GM19324 (cell line): ENCODE results near the gene PTPRD.
"Not testable (repeated sequence)": the region's sequence is repeated elsewhere in the genome, so short reads cannot be mapped to it uniquely, and the experiment has no call there.

Experiments
- ATAC-seq: cut with Tn5 transposase; IDR thresholded peaks from one replicate; pipeline ENCODE4 v1.9.1; 2021; ENCODE audit warnings: mild to moderate bottlenecking, moderate library complexity; ENCODE audit not compliant: unreplicated experiment, low FRiP score

PTPRD gene

DNA sequence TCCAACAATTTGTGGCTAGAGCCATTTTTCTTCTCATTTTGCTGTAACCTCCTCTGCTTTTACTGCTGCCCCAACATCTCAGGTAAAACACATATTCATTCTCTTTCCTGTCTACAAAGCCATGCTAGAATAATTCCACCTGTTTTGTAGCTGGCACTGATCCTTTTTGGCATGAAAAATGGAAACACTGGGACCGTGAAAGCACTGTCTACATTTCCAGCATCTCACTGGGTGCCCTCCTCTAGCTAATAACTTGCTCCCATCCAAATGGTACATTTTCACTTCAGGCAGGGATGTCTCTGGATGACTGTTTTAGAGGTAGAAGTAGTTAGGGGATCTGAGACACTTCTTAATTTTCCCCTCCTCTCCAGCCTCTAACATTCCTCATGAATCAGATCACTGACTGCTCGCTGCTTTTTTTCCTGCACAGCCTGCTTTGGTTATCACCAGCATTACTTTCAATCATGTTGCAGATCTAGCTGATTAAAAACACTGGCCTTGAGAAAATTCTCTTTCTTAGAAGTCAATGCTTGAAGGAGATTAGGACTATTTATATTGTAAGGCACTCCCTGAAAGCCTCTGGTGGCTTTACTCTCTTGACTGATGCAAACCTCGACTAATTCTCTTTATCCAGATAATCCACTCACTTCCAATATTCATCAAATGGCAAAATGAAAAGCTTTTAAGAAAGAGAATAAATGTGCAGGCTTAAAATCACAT, 1500.6 kb downstream of the PTPRD start:
- ATAC-seq = no peak

DNA sequence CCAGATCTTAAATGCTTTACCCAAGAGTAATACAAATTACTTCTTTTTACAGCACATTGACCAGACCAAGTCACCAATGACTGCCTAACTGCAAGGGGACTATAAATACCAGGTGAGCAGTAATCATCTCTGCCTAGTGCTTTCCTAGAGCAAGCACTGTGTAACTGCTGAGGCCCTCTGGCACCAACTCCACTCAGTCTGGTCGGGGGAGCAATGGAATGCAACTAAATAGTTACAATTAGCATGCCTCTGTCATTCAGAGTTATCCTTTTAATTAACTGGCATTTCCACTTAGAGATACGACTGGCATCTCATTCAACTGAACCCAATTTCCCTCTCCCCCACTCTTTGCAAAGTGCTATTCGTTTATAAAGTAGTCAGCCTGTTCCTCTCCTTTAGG, 1504.2 kb downstream of the PTPRD start:
- ATAC-seq = no peak

DNA sequence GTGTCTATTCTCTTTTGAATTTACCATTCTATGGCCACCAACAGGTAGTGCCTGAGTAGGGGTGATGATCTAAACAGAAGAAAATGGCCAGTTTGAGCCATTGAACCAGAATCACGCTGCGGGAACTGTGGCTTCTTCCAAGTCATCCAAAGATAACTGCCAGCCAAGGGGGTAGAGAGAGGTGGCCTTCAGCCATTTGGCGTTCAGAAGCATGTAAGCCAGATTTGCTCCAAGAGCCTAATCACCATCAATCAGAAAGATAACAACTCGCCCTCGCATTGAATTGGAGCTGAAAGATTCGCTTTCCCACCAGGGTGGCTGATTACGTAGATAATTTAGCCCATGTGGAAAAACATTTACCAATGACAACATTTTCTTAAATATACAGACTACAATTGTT, 1510.5 kb downstream of the PTPRD start:
- ATAC-seq = no peak

DNA sequence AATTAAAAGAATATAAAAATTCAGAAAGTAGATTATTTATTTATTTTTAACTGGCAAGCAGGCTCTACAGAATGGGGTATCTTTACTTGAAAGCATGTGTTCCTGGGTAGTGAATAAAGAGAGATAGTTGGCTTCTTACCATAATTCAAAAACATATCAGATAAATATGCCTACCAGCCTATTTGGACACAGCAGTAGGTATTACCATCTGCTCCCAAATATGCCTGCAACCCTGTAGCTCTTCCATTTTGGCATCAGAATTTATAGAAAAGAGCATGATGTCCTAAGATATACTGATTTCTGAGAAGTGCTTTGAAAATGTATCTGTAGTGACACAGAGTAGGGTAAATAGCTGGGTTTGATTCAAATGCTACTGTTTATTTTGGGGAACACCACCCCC, 1512.7 kb downstream of the PTPRD start:
- no peak for ATAC-seq

DNA sequence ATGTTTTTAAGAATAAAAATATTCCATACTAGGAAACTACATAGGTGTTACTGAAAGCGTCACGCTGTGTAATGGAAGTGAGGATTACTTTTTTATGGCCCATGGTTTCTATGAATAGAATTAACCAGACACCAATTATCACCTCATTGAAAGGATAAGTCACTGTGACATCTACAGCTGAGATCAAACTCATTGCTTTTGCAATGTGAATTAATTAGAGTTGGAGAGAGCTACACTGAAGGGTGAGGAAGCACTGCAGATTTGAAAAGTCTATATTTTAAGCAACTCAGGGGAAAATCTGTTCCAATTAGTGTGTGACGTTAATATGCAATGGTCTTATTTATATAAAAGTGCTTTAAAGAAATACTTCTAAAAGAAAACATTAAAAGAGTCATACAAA, 1513.2 kb downstream of the PTPRD start:
- no peak for ATAC-seq

DNA sequence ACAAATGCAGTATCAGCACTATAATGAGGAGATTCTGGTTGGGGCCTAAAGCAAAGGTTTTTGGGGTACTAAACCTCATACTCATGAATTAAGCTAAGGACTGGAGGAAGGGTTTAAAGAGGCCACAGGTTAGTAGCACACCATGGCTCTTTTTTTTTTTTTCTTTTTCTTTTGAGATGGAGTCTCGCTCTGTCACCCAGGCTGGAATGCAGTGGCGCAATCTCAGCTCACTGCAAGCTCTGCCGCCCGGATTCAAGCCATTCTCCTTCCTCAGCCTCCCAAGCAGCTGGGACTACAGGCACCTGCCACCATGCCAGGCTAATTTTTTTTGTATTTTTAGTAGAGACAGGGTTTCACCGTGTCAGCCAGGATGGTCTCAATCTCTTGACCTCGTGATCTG, 1515.5 kb downstream of the PTPRD start:
- not testable (repeated sequence) for ATAC-seq

DNA sequence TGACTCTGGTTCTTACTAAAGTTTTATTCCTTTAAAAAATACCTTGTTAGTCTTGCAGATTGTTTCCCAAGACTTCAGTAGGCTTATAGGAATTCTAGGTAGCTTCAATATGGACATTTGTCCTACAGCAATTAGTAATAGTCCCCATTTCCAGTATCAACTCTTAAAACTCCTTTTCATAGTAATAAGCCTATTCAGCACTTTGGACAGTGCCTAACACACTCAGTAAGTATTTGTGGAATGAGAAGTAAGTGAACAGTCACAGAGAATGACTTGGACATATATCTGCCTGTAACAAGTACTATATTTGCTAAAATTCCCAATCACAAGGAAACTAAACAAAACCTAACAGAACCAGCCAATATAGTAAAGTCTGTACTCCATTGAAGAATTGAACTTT, 1521.4 kb downstream of the PTPRD start:
- ATAC-seq = no peak

DNA sequence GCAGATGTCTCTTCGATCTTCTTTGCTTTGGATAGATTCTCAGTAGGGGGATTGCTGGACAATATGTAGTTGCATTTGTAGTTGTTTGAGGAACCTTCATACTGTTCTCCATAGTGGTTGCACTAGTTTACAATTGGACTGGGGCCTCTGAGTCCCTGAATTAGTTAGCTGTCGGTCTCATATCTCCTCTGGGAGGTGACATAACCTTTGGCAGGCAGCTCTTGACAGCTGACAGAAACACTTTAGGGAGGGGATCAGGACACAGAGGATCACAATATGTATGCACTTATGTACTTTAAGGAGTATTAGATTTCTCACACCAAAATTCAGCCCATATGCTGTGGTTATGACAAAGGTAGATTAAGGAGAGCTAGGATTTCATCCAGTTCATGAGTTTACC, 1533.3 kb downstream of the PTPRD start:
- no peak for ATAC-seq

DNA sequence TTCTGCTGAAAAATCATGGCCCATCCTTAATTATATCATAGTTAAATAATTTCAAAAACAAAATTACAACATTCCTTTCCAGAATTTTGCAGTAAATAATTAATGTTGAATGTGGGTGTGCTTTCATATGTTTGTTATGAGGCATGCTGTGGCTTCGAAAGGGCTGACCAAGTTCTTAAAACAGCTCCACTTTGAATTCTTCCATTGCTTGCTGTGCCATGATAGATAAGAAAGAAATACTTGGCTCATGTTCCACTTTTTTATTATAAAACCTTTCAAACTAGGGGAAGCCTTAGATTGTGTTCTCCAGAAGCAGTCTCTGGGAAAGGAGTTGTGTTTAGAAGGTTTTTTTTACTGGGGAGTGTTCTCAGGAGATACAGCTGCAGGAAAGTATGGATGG, 1534.5 kb downstream of the PTPRD start:
- ATAC-seq = no peak

DNA sequence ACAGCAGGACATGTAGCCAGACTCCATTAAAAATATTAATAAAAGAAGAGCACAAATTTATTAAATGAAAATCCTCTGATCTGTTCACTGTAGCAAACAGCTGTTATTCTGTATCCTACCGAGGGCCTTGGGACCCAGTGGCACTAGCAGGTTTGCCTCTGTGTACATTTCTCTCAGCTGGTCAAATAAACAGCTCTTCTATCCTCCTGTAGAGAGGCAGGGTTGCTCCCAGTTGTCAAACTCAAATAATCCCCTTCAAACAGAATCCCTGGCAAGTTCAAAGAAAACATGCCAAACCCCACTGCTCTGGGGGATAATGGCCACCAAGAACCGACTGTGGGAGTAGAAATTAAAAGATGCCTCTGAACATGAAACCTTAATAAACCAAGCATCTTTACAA, 1551.2 kb downstream of the PTPRD start:
- no peak for ATAC-seq

DNA sequence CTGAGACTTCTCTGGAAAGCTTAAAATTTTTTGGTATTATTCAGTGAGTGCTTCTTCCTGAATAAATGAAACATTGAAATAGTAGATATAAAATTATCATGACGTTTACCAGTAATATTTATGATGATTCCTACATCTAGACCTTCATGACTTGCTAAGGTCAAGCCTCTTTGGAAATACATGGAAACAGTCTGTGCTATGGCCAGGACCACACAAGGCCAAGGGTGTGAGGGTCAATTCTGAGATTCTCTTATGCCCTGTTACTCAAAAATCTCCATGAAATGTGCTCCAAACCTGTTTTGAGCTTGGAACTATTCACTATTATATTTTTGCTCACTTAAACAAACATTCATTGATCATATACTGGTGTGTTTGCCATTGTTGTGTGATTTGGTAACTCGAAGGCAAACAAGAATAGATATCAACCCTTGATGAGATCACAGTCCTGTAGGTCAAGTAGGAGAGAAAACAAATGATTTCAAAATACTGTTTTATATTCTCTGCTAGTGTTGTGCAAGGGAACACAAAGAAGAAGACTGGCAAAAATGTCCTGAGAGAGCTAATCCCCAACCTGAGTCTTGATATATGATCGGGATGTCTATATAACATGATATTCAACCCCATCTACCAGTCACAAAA, 1558.3 kb downstream of the PTPRD start:
- no peak for ATAC-seq

DNA sequence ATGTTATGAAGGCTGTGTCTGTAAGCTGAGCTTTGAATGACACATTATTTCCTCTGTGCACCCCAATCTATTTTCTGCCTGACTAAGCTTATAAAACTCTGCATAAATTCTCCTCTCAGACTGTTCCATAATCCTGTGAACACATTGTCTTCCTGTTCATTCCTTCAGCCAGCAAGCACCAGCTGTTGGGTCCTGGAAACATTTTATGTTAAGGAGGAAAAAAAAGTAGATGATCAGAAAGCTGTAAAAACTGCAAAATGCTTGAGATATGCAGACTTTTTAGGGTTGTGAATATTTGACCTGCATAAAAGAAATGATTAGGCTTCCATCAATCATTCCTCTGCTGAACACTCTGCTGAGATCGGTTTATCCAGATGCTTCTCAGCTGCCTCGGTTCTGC, 1567.2 kb downstream of the PTPRD start:
- ATAC-seq = no peak

DNA sequence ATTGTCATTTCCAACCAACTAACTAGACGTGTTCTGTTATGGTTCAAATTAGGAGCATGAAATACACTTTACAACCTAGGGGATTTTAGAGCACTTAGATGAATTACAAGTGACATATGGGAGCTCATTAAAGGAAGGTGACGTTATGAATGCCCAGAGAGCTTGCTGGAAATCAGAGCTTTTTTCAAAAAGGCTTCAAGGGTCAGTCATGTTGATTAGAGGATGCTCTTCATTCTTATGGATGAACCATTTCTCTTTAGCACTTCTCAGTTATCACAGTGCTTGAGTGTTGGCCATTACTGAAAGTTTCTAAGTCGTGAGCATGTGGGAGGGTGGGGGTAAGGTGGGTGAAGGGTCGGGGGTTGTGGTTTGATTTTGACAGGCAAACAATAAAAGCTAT, 1567.7 kb downstream of the PTPRD start:
- no peak for ATAC-seq

DNA sequence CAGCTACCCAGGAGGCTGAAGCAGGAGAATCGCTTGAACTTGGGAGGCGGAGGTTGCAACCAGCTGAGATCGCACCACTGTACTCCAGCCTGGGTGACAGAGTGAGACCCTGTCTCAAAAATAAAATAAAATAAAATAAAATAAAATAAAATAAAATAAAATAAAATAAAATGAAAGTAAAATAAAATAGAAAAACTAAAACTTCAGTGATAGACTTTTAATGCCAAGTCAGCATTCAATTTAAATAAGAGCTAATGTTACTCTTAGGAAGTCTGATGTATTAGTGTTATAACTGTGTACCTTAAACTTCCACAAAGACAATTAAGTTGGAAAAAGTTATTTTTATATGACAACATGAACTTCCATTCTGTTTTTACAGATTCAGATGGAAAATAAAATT, 1569.0 kb downstream of the PTPRD start:
- not testable (repeated sequence) for ATAC-seq

DNA sequence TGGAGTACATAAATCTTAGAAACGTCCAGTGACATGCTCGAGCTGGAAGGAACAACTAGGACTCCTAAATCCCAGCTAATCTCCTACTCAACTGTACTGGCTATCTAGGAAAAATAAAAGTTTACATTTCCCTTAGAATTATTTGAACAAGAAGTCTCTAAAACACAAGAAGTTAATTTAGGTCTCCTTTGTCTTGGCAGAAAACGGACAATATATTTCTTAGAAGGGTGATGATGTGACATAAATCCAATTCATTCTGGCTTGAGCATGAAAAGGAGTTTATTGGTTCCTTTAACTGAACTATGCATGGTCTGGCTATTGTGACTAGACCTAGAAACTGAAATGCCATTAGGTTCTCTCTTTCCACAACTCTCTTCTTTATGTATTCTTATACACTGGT, 1571.0 kb downstream of the PTPRD start:
- ATAC-seq = no peak

DNA sequence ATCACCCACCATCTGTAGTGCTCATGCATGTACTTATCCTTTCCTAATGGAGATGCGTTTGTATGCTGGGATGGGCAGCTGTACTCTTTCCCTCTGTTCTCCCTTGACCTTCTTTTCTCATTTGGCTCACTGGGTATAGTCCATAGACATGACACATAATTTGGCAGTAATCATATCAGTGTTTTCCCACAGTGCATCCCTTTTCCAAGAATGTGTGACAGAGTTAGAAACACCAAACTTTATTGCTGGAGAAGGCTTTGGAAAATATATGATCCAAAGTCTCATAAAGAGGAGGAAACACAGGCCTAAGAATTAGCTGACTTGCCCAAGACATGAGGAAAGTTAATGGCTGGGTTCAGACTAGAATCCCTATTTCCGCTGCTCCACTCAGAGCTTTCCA, 1579.8 kb downstream of the PTPRD start:
- ATAC-seq = no peak

DNA sequence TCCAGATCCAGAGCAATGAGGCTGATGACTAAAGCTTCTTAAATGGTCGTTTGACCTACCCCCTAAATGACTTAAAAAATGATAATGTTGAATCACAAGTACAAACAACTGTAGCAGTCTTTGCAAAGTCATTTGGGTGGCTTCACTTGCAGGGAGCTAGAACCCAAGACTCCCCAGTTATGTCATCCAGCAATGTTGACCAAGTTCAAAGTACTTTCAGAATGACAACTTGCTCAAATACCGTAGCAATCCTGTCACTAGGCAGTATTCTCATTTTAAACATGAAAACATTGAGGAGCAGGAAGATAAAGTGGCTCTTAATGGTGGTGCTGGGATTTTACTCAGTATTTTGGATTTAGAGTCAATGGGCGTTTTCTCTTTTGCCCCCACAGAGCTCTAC, 1596.2 kb downstream of the PTPRD start:
- no peak for ATAC-seq

DNA sequence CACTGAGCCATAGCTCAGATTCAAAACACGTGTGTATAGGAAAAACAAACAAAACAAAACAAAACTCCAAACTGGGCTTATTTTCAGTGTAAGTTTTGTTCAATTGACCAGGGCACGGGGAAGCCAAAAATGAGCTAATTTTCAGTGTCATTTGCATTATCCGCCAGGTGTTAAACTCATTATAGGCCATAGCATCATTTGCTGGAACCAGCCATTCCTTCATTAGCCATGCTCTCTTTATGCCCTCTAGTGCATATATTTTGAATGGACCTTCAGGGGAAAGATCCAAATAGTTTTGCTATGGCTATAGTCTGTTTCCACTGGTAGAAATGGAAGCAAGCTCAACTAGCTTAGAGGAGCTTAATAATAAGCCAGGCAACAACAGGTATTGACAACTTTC, 1608.0 kb downstream of the PTPRD start:
- no peak for ATAC-seq

DNA sequence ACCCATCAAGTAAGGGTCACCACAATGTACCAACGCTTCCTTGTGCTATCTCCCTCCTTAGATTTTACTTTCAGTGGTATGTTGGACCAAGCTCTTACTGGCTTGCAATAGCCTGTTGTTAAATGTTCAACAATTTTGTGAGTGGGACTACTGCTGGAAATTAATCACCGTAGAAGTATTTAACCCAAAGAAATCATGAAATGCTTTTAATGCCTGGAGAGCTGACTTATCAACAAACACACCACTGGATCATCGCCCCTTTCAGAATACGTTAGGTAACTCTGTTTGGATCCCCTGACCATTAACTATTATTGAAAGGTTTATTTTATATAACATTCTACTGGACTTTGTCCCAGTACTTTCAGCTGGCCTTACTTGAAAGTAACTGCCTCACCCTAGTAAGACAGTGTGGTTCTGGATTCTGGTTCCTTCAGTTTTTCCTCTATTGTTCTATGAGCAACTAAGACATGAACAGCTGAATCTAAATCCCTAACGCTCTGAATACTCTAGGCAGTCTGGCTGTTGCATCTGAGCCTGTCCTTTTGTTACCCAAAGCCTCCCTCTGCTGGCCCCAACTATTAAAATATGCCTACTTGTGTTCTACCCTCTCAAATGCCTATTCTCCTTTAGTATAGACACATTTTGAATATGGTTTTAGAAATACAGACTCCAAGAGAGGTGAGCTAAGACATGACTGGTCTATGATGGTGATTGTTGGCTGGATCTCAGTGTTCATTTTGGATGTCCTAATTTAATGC, 1609.8 kb downstream of the PTPRD start:
- no peak for ATAC-seq

DNA sequence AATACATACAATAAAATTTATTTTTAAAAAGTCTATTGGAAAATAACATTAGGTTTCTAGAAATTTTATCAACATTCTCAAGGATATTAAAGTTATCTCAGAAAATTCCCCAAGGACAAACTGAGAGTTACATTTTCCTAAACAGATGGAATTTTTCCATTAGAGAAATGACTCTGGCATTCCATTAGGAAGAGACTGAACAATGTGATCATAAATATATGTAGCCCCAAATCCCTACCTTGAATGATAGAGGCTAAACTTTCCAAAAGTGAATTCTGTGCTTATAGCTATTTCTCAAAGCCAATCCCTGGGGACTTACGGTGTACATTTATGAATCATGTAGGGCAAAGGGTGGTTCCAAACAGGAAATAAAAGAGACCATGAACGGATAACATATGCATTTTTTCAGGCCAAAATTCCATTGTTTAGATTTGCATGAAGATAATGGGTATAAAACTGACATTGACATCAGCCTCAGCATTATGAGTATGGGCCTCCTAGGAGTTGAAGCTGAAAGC, 1632.2 kb downstream of the PTPRD start:
- ATAC-seq = no peak

DNA sequence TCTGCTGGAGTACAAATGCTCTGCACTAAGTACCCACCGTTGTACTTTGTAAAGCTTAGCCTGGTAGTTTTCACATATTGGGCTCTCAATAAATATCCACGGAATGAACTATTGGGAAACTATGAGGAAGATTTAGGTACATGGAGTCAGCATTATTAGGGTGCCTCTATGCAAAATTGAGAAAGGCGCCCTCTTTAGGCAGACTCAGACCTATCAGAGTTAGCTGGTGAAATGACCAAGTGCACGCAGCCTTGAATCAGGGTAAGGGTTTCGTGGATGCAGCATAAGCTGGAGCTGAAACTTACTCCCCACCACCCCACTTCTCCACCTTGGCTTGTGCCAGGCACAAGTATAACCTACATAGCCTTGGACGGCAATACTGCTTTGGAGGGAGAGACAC, 1634.5 kb downstream of the PTPRD start:
- ATAC-seq = no peak

DNA sequence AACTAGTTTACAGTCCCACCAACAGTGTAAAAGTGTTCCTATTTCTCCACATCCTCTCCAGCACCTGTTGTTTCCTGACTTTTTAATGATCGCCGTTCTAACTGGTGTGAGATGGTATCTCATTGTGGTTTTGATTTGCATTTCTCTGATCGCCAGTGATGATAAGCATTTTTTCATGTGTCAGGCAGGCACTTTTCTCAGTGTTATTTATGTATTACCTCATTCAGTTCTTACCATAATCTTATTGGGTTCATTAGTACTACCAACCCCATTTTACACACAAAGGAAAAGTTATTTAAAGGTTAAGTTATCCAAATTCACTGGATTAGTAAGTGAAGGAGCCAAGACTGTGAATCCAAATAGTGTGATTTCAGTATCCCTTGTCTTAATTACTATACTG, 1644.5 kb downstream of the PTPRD start:
- not testable (repeated sequence) for ATAC-seq
